GM21526 (cell line): ENCODE results near the gene OTX1.
"Not testable (repeated sequence)": the region's sequence is repeated elsewhere in the genome, so short reads cannot be mapped to it uniquely, and the experiment has no call there.

ENCODE experiments used
- ATAC-seq: cut with Tn5 transposase; IDR thresholded peaks from one replicate; pipeline ENCODE4 v1.9.1; 2021; ENCODE audit warnings: moderate library complexity; ENCODE audit not compliant: unreplicated experiment, low FRiP score

OTX1 gene

DNA sequence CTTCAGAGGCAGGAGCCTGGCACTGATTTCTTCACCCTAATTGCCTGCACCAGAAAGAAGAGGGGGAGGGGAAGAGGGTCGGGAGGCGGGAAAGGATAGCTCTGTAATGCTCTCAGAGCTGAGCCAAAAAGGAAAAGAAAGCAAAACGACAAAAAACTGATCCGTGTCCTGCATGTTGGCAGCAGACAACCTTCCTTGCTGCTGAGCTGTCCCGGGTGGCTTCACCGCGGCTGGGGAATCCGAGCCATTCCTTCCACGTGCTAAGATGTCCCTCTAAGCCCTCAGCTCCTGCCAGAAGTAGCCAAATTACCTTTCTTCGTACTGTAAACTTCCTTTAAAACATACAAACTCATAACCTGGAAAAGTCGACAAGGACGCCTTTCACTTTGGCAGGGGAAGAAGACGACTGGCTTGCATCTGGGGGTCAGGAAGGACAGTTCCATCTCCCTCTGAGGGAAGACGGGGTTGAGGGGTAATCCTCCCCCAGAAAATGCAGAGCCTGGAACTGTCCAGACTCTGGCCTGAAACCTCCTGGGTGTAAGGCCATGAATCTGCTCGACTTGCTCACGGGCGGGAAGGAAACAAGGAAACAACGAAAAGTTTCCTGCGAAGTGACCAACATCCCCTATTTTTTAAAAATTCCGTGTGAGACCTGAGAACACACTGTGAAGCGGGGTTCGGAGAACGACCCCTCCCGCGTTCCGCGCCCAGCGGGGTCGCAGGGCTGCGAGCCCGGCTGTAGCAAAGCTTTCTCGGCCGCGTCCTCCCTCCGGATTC is 7.7 kb downstream of the OTX1 start:
- ATAC-seq: no peak

DNA sequence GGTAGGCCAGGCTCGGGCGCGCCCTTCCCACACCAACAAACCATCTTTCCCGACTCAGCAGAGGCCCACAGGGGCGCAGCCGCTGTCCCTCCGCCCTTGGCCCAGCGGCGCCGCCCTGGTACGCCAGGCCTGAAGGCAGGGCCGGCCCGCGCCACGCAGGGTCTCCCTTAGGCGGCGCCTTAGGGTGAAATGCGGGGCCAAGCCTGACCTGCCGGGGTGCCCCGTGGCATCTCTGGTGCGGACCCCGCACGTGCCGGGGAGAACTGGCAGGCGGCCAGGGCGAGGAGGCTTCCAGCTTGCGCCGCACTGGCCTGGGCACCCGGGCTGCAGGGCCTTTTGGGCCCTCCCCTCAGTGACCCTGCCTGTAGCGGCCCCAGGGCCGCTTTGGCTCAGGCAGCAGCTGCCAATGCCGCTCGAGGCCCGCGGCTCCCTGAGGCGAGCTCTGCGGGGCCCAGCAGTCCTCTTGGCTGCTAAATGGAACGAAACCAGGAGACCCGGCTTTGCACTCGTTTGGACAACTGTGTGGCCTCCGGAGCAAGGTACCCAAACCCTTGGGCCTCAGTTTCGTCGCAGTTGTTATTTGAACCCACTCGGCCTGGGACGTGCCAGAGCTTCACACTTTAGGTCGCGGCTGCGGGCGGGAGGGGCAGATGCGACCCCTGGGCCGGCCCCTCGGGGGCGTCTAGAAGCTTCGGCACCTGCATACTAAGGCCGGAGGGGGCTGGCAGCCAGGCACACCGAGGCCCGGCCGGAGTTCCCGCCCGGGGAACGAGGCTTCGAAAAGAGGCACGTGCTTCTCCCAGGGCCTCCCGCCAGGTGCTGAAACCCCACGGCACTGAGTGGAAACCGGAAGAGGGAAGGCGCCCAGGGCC is 8.5 kb downstream of the OTX1 start:
- no peak for ATAC-seq

DNA sequence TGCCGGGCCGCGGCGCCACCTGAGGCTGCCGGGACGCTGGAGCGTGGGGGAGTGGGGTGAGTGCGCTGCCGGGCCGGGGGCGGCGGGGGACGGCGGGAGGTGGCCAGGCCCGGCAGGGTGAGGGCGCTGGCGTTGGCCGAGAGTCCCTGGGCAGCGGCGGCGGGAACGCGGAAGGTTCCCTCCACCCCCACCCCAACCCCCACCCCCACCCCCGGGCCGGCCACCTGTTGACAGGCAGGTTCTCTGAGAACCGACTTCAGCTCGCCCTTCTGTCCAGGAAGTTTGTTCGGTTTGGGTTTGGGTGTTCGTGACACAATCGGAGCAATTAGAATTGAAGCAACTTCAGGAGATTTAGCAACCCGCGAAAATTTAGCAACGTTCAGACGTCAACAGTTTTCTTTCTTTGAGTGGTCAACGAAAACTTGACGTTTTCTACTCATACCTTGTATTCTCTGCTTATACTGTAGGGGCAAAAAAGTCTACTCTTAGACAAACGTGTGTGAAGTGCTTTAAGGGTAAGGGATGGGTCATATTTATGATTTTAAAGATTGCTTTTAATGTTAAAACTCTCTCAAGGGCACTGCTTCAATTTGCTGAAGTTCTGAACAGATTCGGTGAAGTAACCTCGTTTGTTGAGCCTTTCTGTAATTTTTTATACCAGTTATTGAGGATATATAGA is 9.3 kb downstream of the OTX1 start:
- no peak for ATAC-seq

DNA sequence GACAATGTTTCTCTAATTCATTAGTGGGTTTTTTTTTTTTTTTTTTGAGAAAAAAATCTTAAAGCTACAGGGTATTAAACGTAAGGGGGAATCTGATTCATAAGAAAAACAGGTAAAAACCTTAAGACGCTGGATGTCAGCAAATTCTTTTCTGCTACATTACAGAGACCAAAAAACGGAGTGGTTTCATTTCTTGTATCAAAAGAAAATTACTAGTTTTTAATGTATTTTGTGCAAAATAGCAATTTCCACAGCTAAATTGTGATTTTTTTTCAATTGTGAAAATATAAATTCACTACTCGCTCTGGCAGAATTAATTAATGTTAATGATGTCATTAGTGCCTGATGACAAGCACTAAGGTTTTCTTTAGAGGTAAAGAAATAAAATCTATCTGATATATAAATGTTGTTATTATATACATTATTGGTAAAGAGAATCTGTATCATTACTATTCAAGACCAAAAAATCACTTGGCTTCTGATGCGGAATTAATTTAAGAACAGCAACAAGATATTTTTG is 9.9 kb downstream of the OTX1 start:
- ATAC-seq: no peak

DNA sequence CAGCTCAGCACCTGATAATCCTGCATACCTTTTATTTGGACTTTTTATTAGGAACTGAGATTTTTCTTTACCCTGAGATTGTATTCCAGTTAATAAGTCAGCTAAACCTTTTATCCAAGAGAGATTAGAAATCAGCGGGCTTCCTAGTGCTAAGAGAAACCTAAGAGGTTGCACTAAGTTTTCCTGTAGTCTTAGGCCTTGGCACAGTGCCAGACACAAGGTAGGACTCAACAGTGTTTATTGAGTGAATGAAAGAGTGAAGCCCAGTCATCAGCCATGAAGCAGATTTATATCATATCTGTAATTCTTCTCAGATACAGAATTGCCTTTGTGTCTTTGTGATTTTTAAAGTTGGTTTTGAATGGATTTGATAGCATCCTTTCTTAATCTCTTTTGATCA is 13.6 kb downstream of the OTX1 start:
- no peak for ATAC-seq

DNA sequence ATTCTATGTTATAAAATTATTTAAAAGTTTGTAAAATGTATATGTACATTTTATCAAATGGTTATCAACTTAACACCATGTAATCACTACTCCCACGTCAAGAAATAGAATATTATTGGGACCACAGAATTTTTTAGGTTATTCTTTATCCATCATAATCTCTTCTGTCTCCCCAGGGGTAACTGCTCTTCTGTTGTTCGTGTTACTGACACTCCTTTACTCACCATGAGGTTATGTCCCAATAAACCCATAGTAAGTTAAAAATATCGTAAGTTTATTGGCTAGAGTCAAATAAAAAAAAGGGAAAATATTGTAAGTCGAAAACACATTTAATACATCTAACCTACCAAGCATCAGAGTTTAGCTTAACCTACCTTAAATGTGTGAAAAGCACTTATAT is 14.0 kb downstream of the OTX1 start:
- no peak for ATAC-seq

DNA sequence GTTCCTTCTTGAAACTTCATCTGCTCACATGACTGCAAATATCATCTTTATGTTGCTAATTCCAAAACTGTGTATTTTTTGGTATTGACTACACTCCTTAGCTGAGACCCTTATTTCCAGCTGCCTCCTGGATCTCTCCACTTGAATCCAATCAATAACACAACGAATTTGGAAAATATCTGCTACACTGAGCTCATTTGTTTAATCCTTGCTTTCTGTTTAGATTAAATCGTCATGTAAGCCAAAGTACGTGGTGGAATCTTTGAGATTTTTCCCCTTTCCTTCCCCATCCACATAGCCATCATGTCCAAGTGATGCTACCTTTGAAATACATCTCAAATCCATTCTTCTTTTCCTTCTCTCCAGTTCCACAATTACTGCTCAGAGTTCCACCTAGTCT is 15.6 kb downstream of the OTX1 start:
- ATAC-seq: no peak

DNA sequence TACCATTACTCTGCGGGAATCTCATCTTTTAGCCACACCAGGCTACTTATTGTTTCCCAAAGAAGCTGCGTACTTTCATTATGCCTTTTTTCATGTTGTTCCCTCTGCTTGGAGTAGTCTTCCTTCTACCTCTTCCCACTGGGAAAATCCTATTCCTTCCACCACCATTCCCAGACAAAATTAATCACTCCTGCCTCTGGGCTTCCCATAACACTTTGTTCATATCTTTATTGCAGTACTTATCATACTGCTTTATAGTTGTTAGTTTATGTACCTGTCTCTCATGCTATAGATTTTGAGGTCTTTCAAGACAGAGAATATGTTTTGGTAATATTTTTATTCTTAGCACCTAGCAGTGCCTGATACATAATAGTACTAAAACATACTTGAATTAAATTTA is 16.2 kb downstream of the OTX1 start:
- ATAC-seq: no peak

DNA sequence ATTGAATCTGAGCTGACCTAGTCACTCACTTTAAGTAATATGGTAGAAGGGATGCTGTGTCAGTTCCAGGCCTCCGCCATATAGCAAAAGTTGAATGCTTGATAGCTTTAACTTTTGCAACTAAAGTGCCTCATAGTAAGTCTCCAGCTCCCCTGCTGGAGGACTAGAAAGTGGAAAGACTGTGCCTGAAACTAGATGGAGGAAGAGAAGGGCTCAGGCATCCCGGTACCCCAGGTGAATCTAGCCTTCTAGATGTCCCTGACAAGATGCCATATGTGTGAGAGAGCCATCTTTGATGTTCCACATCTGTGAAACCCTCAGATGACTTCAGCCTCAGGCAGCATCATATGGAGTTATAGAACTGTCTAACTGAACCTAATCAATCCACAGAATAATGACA is 21.0 kb downstream of the OTX1 start:
- ATAC-seq: no peak

DNA sequence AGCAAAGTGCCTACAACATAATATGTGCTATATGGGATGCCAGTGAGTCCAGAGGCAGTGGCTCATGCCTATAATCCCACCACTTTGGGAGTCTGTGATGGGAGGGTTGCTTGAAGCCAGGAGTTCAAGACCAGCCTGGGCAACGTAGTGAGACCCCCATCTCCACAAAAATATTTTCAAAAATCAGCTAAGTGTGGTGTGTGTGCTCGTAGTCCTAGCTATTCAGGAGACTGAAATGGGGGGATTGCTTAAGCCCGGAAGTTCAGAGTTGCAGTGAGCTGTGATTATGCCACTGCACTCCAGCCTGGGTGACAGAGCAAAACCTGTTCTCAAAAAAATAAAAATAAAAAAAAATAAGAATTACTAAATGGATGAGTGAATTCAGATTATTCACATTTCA is 23.4 kb downstream of the OTX1 start:
- ATAC-seq: no peak

DNA sequence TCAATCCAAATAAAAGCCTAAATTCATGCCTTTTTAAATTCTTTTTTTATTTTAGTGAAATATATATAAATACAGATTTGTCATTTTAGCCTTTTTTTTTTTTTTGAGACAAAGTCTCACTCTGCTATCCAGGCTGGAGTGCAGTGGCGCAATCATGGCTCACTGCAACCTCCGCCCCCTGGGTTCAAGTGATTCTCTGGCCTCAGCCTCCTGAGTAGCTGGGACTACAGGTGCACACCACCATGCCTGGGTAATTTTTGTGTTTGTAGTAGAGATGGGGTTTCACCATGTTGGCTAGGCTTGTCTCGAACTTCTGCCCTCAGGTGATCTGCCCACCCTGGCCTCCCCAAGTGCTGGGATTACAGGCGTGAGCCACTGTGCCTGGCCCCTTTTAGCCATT is 23.8 kb downstream of the OTX1 start:
- not testable (repeated sequence) for ATAC-seq

DNA sequence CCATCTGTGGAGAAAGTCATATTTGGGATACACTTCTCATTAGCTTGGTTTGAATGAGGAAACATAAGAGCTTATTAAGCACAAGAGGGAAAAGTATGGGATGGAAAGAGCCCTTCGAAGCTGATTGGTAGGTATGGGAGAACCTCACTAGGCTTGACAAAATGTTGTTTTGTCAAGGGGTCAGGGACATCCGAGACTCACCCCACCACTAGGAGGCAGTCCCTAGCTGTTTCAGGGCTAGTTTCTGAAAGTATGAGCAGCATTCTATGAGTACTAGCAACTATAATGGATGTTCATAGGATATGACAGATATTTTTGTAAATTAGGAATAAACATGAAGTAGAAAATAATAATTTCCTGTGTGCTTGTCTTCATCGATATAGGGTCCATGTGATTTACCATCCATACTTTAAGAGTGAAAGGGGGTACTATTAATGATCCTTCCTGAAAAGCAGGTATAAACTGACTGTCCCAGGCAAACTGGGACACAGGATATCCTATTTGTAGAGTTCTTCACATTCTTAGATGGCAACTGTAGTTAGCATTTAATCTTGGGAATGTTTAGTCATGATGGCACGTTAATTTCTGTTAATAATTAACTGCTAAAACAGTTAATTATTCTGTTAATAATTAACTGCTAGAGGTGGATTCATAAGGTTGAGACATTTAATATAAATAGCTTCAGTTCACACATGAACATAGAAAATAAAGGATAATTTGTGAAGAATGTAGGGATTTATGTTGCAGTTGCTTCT is 28.4 kb downstream of the OTX1 start:
- peak; percentile 52 for ATAC-seq

DNA sequence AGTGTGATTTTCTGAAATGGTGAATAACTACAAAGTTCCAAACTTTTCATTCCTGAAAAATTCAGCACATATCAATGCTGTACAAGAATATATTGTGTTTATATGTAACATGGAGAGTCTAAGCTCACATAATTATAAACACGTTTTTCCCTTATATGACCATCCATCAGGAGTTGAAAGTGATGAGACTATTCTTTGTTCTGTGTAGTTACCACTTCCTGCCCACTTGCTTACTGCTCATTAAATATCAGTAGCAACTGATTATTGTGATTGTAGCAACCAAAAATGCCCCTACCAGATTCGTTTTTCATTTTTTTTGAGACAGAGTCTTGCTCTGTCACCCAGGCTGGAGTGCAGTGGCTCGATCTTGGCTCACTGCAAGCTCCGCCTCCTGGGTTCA is 30.8 kb downstream of the OTX1 start:
- no peak for ATAC-seq

DNA sequence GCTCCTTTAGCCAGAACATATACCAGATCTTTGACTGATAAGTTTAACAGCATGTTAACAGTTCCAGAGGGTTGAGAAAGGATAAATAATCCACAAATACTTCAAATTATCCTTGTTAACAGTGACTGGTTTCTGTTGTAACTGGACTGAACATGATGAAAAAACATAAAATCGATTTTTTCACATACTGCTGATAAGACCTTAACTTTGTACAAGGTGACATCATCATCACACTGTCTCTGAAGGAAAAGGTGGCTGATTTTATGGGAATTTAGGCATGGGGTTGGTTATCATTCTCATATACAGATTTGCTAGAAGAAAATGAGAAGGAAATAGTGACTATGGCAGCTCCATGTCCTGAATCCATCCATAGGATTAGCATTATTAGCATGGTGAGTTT is 36.1 kb downstream of the OTX1 start:
- ATAC-seq: no peak

DNA sequence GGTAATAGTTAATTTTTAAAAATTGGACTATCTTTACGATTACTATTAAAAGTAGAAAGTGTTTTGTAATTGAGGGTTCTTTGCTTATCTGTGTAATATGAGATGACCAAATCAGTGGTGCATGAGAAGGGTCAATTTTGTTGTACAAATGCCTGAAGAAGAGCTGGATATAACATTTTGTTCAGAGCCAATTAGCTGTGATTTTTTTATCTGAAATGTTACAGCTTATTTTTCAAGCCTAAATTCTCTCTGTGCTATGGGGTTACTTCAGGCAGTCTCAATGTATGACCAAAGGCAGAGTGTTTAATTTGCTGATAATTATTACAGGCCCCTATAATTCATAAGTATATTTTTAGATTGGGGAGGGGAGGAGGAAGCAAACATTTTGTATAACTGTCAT is 41.8 kb downstream of the OTX1 start:
- no peak for ATAC-seq

DNA sequence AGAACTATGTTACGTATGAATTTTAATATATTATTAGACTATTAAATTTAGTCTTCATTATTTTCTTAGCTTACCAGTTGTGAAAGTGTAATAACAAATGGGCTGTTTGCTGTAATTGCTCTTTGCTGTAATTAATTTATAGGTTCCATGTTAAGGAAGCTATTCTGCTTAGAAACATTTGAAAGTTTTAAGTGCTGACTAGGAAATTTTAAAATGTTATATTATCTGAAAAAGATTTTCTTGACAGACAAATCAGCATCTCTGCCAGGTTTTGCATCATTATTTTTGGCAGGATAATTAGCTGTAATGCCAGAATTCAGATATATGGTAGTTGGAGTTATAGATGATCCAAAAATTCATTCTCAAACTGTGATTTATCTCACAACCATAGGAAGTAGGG is 42.2 kb downstream of the OTX1 start:
- ATAC-seq: no peak

DNA sequence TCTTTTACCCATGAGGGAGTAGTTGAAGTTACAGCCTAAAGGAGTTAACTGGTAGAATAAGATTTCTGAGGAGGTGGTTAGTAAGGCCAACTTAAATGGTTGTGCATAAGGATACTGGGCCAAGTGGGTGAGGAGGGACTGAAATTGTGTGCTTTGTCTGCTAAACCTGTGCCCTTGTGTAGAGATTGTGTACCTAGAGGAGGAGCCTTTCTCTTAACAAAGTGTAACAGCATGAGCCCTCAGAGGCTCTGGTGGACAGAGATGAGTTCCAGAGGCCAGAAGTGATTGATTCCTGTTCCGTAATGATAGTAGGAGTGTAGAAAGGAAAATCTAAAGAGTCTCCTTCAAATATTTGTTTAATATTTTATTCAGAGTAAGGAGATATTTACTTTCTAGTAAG is 42.9 kb downstream of the OTX1 start:
- ATAC-seq: no peak

DNA sequence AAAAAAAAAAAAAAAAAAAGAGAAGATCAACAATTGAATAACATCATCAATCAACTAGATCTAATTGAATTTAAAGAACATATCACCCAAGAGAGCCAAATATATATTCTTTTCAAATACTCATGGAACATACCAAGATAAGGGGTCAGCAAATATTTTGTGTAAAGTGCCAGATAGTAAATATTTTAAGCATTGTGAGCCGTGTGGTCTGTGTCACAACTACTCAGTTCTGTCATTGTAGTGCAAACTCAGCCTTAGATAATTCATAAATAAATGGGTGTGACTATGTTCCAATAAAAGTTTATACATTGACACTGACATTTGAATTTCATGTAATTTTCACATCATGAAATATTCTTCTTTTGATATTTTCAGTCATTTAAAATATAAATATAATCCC is 45.9 kb downstream of the OTX1 start:
- no peak for ATAC-seq

DNA sequence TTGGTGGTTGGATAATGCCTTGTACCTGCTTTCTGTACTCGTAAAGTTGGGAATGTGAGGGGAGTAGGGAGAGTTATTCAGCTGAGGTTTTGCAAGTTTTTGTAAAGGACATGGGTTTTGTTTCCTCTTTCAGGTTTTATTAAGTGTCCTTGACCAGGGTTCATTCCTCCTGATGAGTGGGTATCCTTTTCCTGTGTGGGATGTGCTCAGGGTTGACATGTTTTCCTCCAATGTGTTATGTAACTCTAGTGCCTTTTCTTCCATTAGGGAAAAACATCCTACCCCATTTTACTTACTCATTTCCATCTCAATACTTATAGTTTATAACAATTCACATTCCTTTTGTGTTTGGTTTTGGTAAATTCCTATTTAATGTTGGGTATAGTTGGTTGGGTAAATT is 48.4 kb downstream of the OTX1 start:
- ATAC-seq: no peak

DNA sequence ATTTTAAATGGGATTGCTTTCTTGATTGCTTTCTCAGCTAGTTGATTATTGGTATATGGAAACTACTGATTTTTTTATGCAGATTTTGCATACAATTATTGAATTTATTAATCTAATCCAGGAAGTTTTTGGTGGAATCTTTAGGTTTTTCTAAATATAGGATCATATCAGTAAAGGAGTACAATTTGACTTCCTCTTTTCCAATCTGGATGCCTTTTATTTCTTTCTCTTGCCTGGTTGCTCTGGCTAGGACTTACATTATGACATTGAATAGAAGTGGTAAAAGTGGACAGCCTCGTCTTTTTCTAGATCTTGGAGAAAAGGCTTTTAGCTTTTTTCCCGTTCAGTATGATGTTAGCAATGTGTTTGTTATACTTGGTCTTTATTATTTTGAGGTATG is 51.3 kb downstream of the OTX1 start:
- no peak for ATAC-seq

DNA sequence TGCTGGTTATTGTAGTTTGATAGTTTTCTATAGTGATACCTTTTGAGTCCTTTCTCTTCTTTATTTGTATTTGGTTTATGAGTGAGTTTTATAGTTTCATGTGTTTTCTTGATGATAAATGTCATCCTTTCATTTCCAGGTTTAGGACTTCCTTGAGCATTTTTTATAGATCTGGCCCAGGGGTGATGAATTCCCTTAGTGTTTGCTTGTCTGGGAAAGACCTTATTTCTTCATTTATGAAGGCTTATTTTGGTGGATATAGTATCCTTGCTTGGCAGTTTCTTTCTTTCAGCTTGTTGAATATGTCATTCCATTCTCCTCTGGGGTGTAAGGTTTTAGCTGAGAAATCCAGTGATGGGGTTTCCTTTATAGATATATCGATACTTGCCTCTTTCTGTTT is 53.9 kb downstream of the OTX1 start:
- ATAC-seq: no peak
